Measurements from ENCODE around the gene MDGA2.

- TF ChIP-seq CTCF (IDR thresholded peaks at IDR 0.05) (no peak), EP300 (IDR thresholded peaks at IDR 0.05) (no peak), POLR2AphosphoS5 (IDR thresholded peaks at IDR 0.05) (no peak), POLR2A (IDR thresholded peaks at IDR 0.05) (no peak)
Observed at GRCh38 chr14:47678157-47678556, 2.8 kb upstream of the MDGA2 start.

Measured in upper lobe of left lung (tissue), 4 donors.